ENCODE results near the gene CTSH. TPM values are rescaled to one million over a fixed set of nuclear protein-coding genes. Genes with fewer than 3 reads are reported as not detected.

The CTSH gene
- total RNA-seq, 4 donors from 2014 or later, result 8.6 to 70.2 (median 41.0) TPM

GRCh38 chr15:78898540-78898939, 46.3 kb downstream of the CTSH start:
- WGBS, 2 donors (ENCODE audit: low coverage in 1 of 2), result 88% methylated on average over 4 of the region's 4 CpGs
- Histone ChIP-seq H3K4me1 (peaks cover 0 to 4% (median 0%) of the 10 kb centered on the region in 4 donors), H3K27me3 (no peaks in the 10 kb centered on the region), H3K9me3 (no peaks in the 10 kb centered on the region), H3K4me3 (no peak overlapping the region), H3K36me3 (peaks cover 2 to 91% (median 37%) of the 10 kb centered on the region in 4 donors), H3K27ac (no peak overlapping the region)
- intact Hi-C loops (cut with DNase I; ENCODE audit: low total_unique reads) (no loop called here), in situ Hi-C loops (cut with MboI; ENCODE audit: low pct_ligation_motif_present in 1 of 4, low pct_unique_long_range_greater_than_20kb in 1 of 4, low sequenced_read_pairs in 3 of 4) (no loop called here)
- DNase-seq, result no peak
- no peak for TF ChIP-seq CTCF (IDR thresholded peaks at IDR 0.05)
- TF ChIP-seq EP300 (IDR thresholded peaks at IDR 0.05; ENCODE audit: low read depth), result no peak
- no peak for TF ChIP-seq POLR2A (IDR thresholded peaks at IDR 0.05)
- no peak for TF ChIP-seq POLR2AphosphoS5 (IDR thresholded peaks at IDR 0.05)

- H3K27me3 ChIP-seq, result no peaks in the 10 kb centered on the region
- no peak for TF ChIP-seq POLR2AphosphoS5 (IDR thresholded peaks at IDR 0.05)
- TF ChIP-seq EP300 (IDR thresholded peaks at IDR 0.05; ENCODE audit: low read depth), result no peak
- no peak for TF ChIP-seq POLR2A (IDR thresholded peaks at IDR 0.05)
- no peak for TF ChIP-seq CTCF (IDR thresholded peaks at IDR 0.05)
- H3K27ac ChIP-seq, result no peak overlapping the region
- peaks cover 1 to 89% (median 38%) of the 10 kb centered on the region in 4 donors for H3K36me3 ChIP-seq
- no peak overlapping the region for H3K4me3 ChIP-seq
- 77 to 80% methylated on average over 3 of the region's 3 CpGs for WGBS, 2 donors (ENCODE audit: low coverage in 1 of 2)
- in situ Hi-C loops (cut with MboI; ENCODE audit: low pct_ligation_motif_present in 1 of 4, low pct_unique_long_range_greater_than_20kb in 1 of 4, low sequenced_read_pairs in 3 of 4), result no loop called here
- no peaks in the 10 kb centered on the region for H3K9me3 ChIP-seq
- no peak for DNase-seq
- no peaks in the 10 kb centered on the region for H3K4me1 ChIP-seq
- intact Hi-C loops (cut with DNase I; ENCODE audit: low total_unique reads), result no loop called here
These were observed 49.4 kb downstream of the CTSH start for GRCh38 chr15:78895471-78895870.

GRCh38 chr15:78893538-78893937, 51.3 kb downstream of the CTSH start:
- H3K9me3 ChIP-seq, result no peaks in the 10 kb centered on the region
- H3K27me3 ChIP-seq, result no peaks in the 10 kb centered on the region
- H3K27ac ChIP-seq, result no peak overlapping the region
- H3K4me3 ChIP-seq, result no peak overlapping the region
- TF ChIP-seq POLR2AphosphoS5 (IDR thresholded peaks at IDR 0.05) (no peak), CTCF (IDR thresholded peaks at IDR 0.05) (no peak), EP300 (IDR thresholded peaks at IDR 0.05; ENCODE audit: low read depth) (no peak), POLR2A (IDR thresholded peaks at IDR 0.05) (no peak)
- in situ Hi-C loops (cut with MboI; ENCODE audit: low pct_ligation_motif_present in 1 of 4, low pct_unique_long_range_greater_than_20kb in 1 of 4, low sequenced_read_pairs in 3 of 4), result no loop called here
- WGBS, 2 donors (ENCODE audit: low coverage in 1 of 2), result 64 to 82% methylated on average over 2 of the region's 2 CpGs
- peaks cover 2 to 96% (median 37%) of the 10 kb centered on the region in 4 donors for H3K36me3 ChIP-seq
- no peaks in the 10 kb centered on the region for H3K4me1 ChIP-seq
- intact Hi-C loops (cut with DNase I; ENCODE audit: low total_unique reads), result no loop called here
- DNase-seq, result no peak

GRCh38 chr15:78889000-78889399, 55.8 kb downstream of the CTSH start:
- Histone ChIP-seq H3K9me3 (no peaks in the 10 kb centered on the region), H3K27ac (no peak overlapping the region), H3K4me3 (no peak overlapping the region), H3K27me3 (no peaks in the 10 kb centered on the region), H3K36me3 (peaks cover 0 to 81% (median 37%) of the 10 kb centered on the region in 4 donors), H3K4me1 (peaks cover 0 to 7% (median 0%) of the 10 kb centered on the region in 4 donors)
- TF ChIP-seq POLR2AphosphoS5 (IDR thresholded peaks at IDR 0.05), result no peak
- no peak for TF ChIP-seq CTCF (IDR thresholded peaks at IDR 0.05)
- TF ChIP-seq POLR2A (IDR thresholded peaks at IDR 0.05), result no peak
- no peak for TF ChIP-seq EP300 (IDR thresholded peaks at IDR 0.05; ENCODE audit: low read depth)
- in situ Hi-C loops (cut with MboI; ENCODE audit: low pct_ligation_motif_present in 1 of 4, low pct_unique_long_range_greater_than_20kb in 1 of 4, low sequenced_read_pairs in 3 of 4), result no loop called here
- WGBS, 2 donors (ENCODE audit: low coverage in 1 of 2), result 82 to 90% methylated on average over 4 of the region's 4 CpGs
- no peak for DNase-seq
- intact Hi-C loops (cut with DNase I; ENCODE audit: low total_unique reads), result loop anchor here (5.0 to 10.0 kb wide), 2 partner anchors 124 to 1598 kb away; no protein-coding TSS in a partner anchor

All from transverse colon (tissue), 4 donors.